AG10803 (cell line): ENCODE measurements around the gene EMILIN3.

ENCODE experiments used
- DNase-seq: peaks from one replicate; pipeline ENCODE4 v3.0.0; 2010; ENCODE audit warnings: low read depth
- H3K4me3 ChIP-seq: 2 replicates; pipeline ENCODE4 v1.5.1; 2011; ENCODE audit warnings: mild to moderate bottlenecking, low read length, control low read depth
- CTCF ChIP-seq: conservative IDR thresholded peaks from 2 replicates; pipeline ENCODE4 v1.5.1; 2011; ENCODE audit warnings: mild to moderate bottlenecking, low read length, control low read depth, inconsistent platforms

EMILIN3 gene

GRCh38 chr20:41347523-41348429 is 18.8 kb downstream of the EMILIN3 start:
- TF ChIP-seq CTCF = no peak
- peak; percentile 35 for DNase-seq
- H3K4me3 ChIP-seq = no peak overlapping the region

GRCh38 chr20:41345729-41346067 is 20.9 kb downstream of the EMILIN3 start:
- no peak for TF ChIP-seq CTCF
- no peak for DNase-seq
- H3K4me3 ChIP-seq = no peak overlapping the region

GRCh38 chr20:41344938-41345728 is 21.5 kb downstream of the EMILIN3 start:
- TF ChIP-seq CTCF = no peak
- DNase-seq = no peak
- no peak overlapping the region for H3K4me3 ChIP-seq

GRCh38 chr20:41344477-41344876 is 22.1 kb downstream of the EMILIN3 start:
- no peak for DNase-seq
- H3K4me3 ChIP-seq = no peak overlapping the region
- no peak for TF ChIP-seq CTCF

GRCh38 chr20:41342474-41343464 is 23.8 kb downstream of the EMILIN3 start:
- TF ChIP-seq CTCF = no peak
- DNase-seq = no peak
- H3K4me3 ChIP-seq = no peak overlapping the region

- DNase-seq = peak; percentile 90
- TF ChIP-seq CTCF = peak; percentile 42
- H3K4me3 ChIP-seq = peak within 1 kb of the TSS; percentile 74
Measured at GRCh38 chr20:41340327-41341055, 26.1 kb downstream of the EMILIN3 start, which contains the start of gene LPIN3. Gene LPIN3, plus strand, starts transcription at chr20:41340821. Its CDS starts 4,983 bp downstream, at chr20:41345804.
